GM19193 (cell line): ENCODE measurements around the gene KRTAP5-10.

Experiments
- POLR2A ChIP-seq: IDR thresholded peaks from 4 replicates; pipeline ENCODE4 v1.6.1; 2011; ENCODE audit not compliant: insufficient read depth, insufficient read length; ENCODE audit errors: extremely low read depth

The KRTAP5-10 gene

DNA sequence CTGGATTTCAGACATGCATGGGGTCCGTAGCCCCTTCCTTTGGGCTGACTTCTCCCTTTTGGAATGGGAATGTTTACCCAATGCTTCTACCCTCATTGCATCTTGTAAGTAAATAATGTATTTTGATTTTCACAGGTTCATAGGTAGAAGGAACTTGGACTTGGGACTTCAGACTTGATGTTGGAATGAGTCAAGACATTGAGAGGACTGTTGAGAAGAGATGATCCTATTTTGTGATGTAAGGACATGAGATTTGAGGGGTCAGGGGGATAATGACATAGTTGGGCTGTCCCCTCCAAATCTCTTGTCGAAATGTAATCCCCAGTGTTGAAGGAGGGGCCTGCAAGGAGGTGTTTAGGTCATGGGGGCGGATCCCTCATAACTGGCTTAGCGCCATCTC is 933 bp upstream of the KRTAP5-10 start:
- TF ChIP-seq POLR2A, result no peak

DNA sequence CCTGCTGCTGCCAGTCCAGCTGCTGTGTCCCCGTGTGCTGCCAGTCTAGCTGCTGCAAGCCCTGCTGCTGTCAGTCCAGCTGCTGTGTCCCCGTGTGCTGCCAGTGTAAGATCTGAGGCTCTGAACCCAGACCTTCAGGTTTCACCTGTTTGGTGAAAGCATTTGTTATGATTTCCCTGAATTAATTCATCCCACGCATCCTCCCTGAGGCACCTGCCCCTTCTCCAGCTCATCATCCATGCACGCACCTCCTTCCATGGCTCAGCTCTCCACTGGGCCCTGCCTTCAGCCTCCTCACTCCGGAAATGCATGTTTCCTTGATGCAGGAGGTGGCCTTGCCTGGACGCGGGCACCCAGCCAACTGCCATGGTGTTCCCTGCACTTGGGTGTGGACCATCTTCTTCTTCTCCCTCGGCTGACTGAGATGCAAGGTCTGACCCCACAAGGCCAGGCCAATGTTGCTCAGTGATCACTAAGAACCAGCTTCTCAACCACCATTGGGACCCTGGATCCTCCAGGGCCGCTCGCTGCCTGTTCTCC is 788 bp downstream of the KRTAP5-10 start:
- no peak for TF ChIP-seq POLR2A

DNA sequence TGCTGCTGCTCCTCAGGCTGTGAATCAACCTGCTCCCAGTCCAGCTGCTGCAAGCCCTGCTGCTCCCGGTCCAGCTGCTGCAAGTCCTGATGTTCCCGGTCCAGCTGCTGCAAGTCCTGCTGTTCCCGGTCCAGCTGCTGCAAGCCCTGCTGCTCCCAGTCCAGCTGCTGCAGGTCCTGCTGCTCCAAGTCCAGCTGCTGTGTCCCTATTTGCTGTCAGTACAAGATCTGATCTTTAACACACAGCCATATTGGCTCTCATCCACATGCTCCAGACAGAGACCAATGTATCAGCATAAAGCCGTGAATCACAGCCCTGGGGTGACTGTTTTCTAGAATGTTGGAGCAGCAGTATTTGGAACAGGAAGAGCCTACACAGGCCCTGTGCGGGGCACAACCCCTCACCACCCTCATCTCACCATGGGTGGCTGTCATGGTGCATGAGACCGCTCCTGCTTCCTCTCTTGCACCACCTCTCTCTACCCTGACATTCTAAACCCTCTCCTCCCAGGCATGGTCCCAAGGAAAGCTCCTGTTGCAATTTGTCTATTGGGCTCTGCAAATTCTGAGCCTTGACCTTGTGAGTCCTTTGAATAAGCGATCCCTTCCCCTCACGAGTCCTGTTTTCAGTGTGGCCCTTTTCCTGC is 3.5 kb downstream of the KRTAP5-10 start:
- TF ChIP-seq POLR2A, result no peak

DNA sequence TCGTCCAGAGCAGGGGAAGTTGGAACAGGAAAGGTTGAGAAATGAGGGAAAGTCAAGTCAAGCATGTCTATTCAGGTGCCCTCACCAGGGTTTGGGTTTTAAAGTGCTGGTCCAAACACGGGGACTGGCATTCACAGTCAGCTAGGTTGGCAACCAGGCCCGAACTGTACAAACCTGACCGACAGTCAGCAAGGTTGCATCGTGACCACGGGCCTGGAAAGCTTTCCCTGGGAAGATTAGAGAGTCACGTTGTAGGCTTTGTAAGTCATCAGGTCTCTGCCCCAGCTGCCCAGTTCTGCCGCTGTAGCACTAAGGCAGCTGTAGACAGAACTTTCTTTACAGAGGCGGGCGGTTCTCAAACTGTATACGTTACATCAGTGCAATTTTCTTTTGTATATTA is 7.4 kb downstream of the KRTAP5-10 start:
- TF ChIP-seq POLR2A, result no peak

DNA sequence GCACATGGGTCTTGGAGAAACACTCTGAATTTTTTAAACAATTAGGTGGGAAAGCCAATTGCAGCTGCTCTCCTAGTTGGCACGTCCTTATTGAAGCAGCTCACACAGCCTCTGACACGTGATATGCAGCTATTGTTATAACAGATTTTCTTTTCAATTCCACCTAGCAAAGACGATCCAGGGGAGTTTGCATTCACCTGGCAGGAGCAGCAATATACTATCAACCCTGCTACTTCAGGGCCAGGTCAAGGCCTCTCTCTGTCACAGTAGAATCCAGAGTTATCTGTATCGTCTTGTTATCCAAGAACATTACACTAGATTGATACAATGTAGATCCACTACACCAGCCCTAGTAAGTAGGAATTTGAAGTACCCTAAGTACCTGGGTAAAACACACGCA is 9.1 kb downstream of the KRTAP5-10 start:
- TF ChIP-seq POLR2A, result no peak

DNA sequence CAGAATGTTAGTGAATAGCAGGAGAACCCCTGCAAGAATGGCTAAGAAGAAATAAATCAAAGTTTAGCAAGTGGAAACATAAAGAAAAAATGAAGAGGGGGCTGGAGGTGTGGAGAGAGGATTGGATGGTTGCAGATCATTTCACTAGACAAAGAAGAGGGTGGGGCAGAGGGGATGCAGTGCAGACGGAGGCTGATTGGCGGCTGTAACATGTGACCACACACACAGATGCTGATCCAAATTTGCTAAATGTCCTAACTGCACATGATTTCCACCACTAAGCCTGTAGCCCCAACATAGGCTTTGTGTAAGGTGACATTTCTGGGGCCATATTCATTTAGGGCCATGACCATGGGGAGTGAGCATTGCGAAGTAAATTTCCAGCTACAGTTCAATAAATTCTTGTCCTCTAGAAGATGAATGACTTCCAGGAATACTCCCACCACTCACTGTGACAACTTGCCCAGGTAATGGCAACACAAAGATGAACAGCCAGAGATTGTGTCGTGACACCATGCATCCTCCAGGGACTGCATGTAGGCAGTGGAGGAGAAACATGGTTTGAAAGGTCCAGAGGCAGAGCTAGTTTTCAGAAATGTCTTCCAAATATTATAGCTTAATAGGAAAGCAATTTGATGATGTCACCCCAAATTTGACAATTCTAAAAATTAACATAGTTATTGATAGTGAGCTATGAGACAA is 10.5 kb downstream of the KRTAP5-10 start:
- no peak for TF ChIP-seq POLR2A

DNA sequence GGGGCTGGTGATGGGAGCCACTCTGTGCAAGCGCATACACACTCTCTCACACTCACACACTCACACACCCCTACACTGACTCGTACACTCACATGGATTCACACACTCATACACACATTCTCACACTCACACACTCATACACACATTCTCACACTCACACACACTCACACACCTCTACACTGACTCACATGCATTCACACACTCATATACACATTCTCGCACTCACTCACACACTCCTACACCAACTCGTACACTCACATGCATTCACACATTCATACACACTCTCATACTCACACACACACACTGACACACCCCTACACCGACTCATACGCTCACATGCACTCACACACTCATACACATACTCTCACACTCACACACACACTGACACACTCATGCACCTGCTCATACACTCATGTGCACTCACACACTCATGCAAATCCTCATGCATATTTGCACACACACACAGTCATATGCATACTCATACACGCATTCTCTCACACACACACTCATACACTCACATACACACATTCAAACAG is 12.2 kb downstream of the KRTAP5-10 start:
- no peak for TF ChIP-seq POLR2A

DNA sequence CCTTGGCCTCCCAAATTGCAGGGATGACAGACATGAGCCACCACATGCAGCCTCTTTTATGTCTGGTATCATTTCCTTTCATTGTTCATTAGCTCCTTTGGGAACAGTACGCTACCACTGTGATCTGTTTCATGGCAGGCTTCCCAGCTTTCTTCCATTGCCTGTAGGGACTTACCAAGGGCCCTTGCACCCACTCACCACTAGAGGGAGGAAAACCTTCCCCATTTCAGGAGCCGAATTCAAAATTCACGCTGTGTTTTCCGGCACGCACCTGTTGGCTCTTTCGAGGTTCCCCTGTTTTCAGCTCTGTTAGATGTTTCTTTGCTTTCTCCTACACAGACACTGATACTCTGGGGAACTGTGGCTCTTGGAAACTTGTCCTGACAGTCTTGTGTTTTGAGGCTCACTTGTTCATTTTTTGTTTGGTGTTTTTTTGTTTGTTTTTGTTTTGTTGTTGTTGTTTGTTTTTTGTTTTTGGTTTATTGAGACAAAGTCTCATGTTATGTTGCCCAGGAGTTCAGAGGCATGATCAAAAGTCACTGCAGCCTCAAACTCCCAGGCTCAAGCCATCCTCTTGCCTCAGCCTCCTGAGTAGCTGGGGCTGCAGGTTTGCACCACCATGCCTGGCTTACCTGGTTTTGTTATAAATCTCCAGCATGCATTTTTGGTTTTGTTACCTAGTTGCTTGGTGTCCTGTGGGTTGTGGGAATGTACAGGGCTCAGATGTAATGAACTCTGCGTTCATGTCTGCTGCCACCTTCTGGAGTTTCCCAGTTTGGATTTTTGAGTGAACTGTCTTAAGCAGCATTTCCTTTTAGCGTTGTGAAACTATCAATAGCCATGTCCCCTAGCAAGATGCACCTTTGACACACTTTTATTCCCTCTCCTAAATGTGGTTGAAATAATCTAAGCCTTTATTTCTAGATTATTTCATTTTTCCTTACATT is 15.0 kb downstream of the KRTAP5-10 start:
- TF ChIP-seq POLR2A, result no peak

DNA sequence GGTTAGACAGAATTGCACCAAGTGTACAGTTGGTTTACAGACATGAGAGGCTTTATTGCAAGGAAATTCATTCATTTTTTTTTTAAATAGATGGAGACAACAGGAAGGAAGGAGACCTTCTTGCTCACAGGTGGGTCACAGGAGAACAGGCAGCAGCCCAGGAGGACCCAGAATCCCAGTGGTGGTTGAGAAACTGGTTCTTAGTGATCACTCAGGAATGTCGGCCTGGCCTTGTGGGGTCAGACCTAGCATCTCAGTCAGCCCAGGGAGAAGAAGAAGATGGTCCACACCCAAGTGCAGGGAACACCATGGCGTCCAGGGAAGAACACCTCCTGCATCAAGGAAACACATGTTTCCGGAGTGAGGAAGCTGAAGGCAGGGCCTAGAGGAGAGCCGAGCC is 16.5 kb downstream of the KRTAP5-10 start:
- TF ChIP-seq POLR2A, result no peak

DNA sequence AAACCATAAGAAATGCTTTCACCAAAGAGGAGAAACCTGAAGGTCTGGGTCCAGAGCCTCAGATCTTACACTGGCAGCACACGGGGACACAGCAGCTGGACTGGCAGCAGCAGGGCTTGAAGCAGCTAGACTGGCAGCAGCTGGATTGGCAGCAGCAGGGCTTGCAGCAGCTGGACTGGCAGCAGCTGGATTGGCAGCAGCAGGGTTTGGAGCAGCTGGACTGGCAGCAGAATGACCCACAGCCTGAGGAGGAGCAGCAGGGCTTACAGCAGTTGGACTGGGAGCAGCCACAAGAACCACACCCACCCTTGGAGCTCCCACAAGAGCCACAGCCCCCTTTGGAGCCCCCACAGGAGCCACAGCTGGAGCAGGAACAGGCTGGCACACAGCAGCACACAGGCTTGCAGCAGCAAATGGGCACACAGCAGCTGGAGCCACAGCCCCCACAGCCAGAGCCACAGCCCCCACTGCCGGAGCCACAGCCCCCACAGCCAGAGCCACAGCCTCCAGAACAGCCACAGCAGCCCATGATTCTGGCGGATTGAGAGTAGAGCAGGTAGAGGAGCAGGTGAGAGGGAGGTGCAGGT is 17.0 kb downstream of the KRTAP5-10 start, which contains the start of gene KRTAP5-11:
TSS of gene KRTAP5-11 (minus strand) at position 567 of the 587 bp plus-strand sequence. CDS start at position 529, 38 bp downstream.
- no peak for TF ChIP-seq POLR2A
